Fibroblast of skin of left biceps (primary cell): ENCODE data around the gene SLC22A1.
"Not testable (repeated sequence)": the region's sequence is repeated elsewhere in the genome, so short reads cannot be mapped to it uniquely, and the experiment has no call there.

Experiments
- DNase-seq, 2 experiments: peaks; one replicate each; pipeline ENCODE4 v3.0.0-alpha.2; 2013; ENCODE audit warnings: low read depth in 2 of 2

Gene SLC22A1

GRCh38 chr6:160121558-160121957 is at the start of gene SLC22A1:
TSS of gene SLC22A1 (plus strand) at chr6:160121815. CDS start at chr6:160121936, 121 bp downstream.
- no peak for DNase-seq

GRCh38 chr6:160073272-160073671 is 48.3 kb upstream of the SLC22A1 start:
- DNase-seq, result no peak

- no peak for DNase-seq
Observed at GRCh38 chr6:160076009-160076408, 45.6 kb upstream of the SLC22A1 start.

GRCh38 chr6:160077024-160077423 is 44.6 kb upstream of the SLC22A1 start:
- no peak for DNase-seq

GRCh38 chr6:160077526-160077925 is 44.1 kb upstream of the SLC22A1 start:
- peak; percentile 6 to 13 for DNase-seq

- no peak for DNase-seq
Observed at GRCh38 chr6:160078883-160079685, 42.5 kb upstream of the SLC22A1 start.

GRCh38 chr6:160079686-160080043 is 42.0 kb upstream of the SLC22A1 start:
- DNase-seq, result no peak

GRCh38 chr6:160080097-160080496 is 41.5 kb upstream of the SLC22A1 start:
- DNase-seq, result no peak

GRCh38 chr6:160081398-160081797 is 40.2 kb upstream of the SLC22A1 start:
- no peak for DNase-seq

GRCh38 chr6:160082627-160083026 is 39.0 kb upstream of the SLC22A1 start:
- DNase-seq, result no peak

- no peak for DNase-seq
Observed at GRCh38 chr6:160084198-160084776, 37.3 kb upstream of the SLC22A1 start.

- DNase-seq, result no peak
Observed at GRCh38 chr6:160085226-160085625, 36.4 kb upstream of the SLC22A1 start.

- no peak for DNase-seq
Observed at GRCh38 chr6:160085713-160086505, 35.7 kb upstream of the SLC22A1 start.

- no peak for DNase-seq
Observed at GRCh38 chr6:160086754-160087153, 34.9 kb upstream of the SLC22A1 start.

- DNase-seq, result peak; percentile 69
Observed at GRCh38 chr6:160088069-160088783, 33.4 kb upstream of the SLC22A1 start.

- no peak for DNase-seq
Observed at GRCh38 chr6:160088784-160089533, 32.7 kb upstream of the SLC22A1 start.

GRCh38 chr6:160089534-160089897 is 32.1 kb upstream of the SLC22A1 start:
- no peak for DNase-seq

- not testable (repeated sequence) for DNase-seq
Observed at GRCh38 chr6:160090442-160091239, 31.0 kb upstream of the SLC22A1 start.

- not testable (repeated sequence) for DNase-seq
Observed at GRCh38 chr6:160092176-160092575, 29.4 kb upstream of the SLC22A1 start.

GRCh38 chr6:160092602-160093001 is 29.0 kb upstream of the SLC22A1 start:
- no peak for DNase-seq
